Peyer's patch (tissue), 4 donors: Measurements from ENCODE around the gene ARL15. TPM values are rescaled to one million over a fixed set of nuclear protein-coding genes. Genes with fewer than 3 reads are reported as not detected.

Source experiments
- DNase-seq, 3 donors: peaks; one replicate each; pipeline ENCODE4 v3.0.0-alpha.2; 2017 to 2019
- H3K27ac ChIP-seq, 4 donors: fragments of 200-600 bp; sonication (generic); one replicate each; pipeline ENCODE4 v1.5.1; 2016 to 2019
- H3K27me3 ChIP-seq, 2 donors: fragments of 200-600 bp; sonication (generic); one replicate each; pipeline ENCODE4 v1.5.1; 2019
- H3K36me3 ChIP-seq, 3 donors: fragments of 200-600 bp; sonication (generic); one replicate each; pipeline ENCODE4 v1.5.1; 2016 to 2019
- H3K4me1 ChIP-seq, 4 donors: fragments of 200-600 bp; sonication (generic); one replicate each; pipeline ENCODE4 v1.5.1; 2016 to 2019
- H3K4me3 ChIP-seq, 4 donors: fragments of 200-600 bp; sonication (generic); 1 replicate in 3 of 4; 2 replicates in 1 of 4; pipeline ENCODE4 v1.5.1; 2016 to 2019; ENCODE audit warnings: mild to moderate bottlenecking in 1 of 4
- H3K9me3 ChIP-seq, 4 donors: fragments of 200-600 bp; sonication (generic); one replicate each; pipeline ENCODE4 v1.5.1; 2016 to 2019; ENCODE audit warnings: mild to moderate bottlenecking in 1 of 4
- CTCF ChIP-seq, 6 experiments: fragments of 450-650 bp in 4 of 6; fragments of 200-600 bp in 2 of 6; sonication (generic) in 1 of 6; IDR thresholded peaks; one replicate each; pipeline ENCODE4 v1.5.1; 2017 to 2019; ENCODE audit warnings: antibody characterized with exemption in 6 of 6, mild to moderate bottlenecking in 3 of 6, moderate library complexity in 1 of 6
- POLR2A ChIP-seq, 2 donors: fragments of 450-650 bp; IDR thresholded peaks; one replicate each; pipeline ENCODE4 v1.5.1; 2017; ENCODE audit warnings: antibody characterized with exemption in 2 of 2, mild to moderate bottlenecking in 2 of 2, moderate library complexity in 2 of 2
- total RNA-seq, 4 donors: library from RNA; depleted of rRNA; stranded (reverse); fragments of >200 nt; gene quantifications; one replicate each; pipeline ENCODE4 v1.1.0, GENCODE V29; 2016

ARL15 gene
- total RNA-seq, 4 donors from 2014 or later = 18.0 to 44.5 (median 38.7) TPM

GRCh38 chr5:54326662-54327270 lies 16.4 kb upstream of the ARL15 start:
- Histone ChIP-seq H3K4me1 (no peaks in the 10 kb centered on the region), H3K27ac (no peak overlapping the region), H3K36me3 (no peaks in the 10 kb centered on the region), H3K9me3 (no peaks in the 10 kb centered on the region), H3K4me3 (no peak overlapping the region), H3K27me3 (no peaks in the 10 kb centered on the region)
- DNase-seq = no peak
- TF ChIP-seq POLR2A (IDR thresholded peaks at IDR 0.05) = no peak
- no peak for TF ChIP-seq CTCF (IDR thresholded peaks at IDR 0.05)

GRCh38 chr5:54325610-54326311 lies 15.4 kb upstream of the ARL15 start:
- Histone ChIP-seq H3K27ac (no peak overlapping the region), H3K9me3 (no peaks in the 10 kb centered on the region), H3K4me3 (no peak overlapping the region), H3K4me1 (no peaks in the 10 kb centered on the region), H3K36me3 (no peaks in the 10 kb centered on the region), H3K27me3 (no peaks in the 10 kb centered on the region)
- no peak for TF ChIP-seq CTCF (IDR thresholded peaks at IDR 0.05)
- DNase-seq = no peak

- Histone ChIP-seq H3K4me1 (no peaks in the 10 kb centered on the region), H3K36me3 (no peaks in the 10 kb centered on the region), H3K27ac (no peak overlapping the region), H3K9me3 (no peaks in the 10 kb centered on the region), H3K4me3 (no peak overlapping the region), H3K27me3 (no peaks in the 10 kb centered on the region)
- DNase-seq = no peak
- TF ChIP-seq CTCF (IDR thresholded peaks at IDR 0.05) (no peak), POLR2A (IDR thresholded peaks at IDR 0.05) (no peak)
These were observed 14.9 kb upstream of the ARL15 start for GRCh38 chr5:54325272-54325609.

- DNase-seq = no peak
- TF ChIP-seq POLR2A (IDR thresholded peaks at IDR 0.05) = no peak
- TF ChIP-seq CTCF (IDR thresholded peaks at IDR 0.05) = no peak
- H3K27me3 ChIP-seq = no peaks in the 10 kb centered on the region
- no peaks in the 10 kb centered on the region for H3K36me3 ChIP-seq
- H3K27ac ChIP-seq = no peak overlapping the region
- H3K4me1 ChIP-seq = no peaks in the 10 kb centered on the region
- H3K9me3 ChIP-seq = no peaks in the 10 kb centered on the region
- H3K4me3 ChIP-seq = no peak overlapping the region
These were observed 14.4 kb upstream of the ARL15 start for GRCh38 chr5:54324651-54325271.

- DNase-seq = no peak
- Histone ChIP-seq H3K9me3 (no peaks in the 10 kb centered on the region), H3K36me3 (no peaks in the 10 kb centered on the region), H3K4me1 (no peaks in the 10 kb centered on the region), H3K27me3 (no peaks in the 10 kb centered on the region), H3K4me3 (no peak overlapping the region), H3K27ac (no peak overlapping the region)
- no peak for TF ChIP-seq POLR2A (IDR thresholded peaks at IDR 0.05)
- no peak for TF ChIP-seq CTCF (IDR thresholded peaks at IDR 0.05)
These were observed 13.1 kb upstream of the ARL15 start for GRCh38 chr5:54323495-54323894.
